M059J (cell line): Measurements from ENCODE around the gene ZNF410. TPM values are rescaled to one million over a fixed set of nuclear protein-coding genes. Genes with fewer than 3 reads are reported as not detected.

ENCODE experiments used
- DNase-seq: peaks from one replicate; pipeline ENCODE4 v3.0.0-alpha.2; 2012; ENCODE audit warnings: low read depth
- total RNA-seq: library from RNA; depleted of rRNA; stranded (reverse); fragments of >200 nt; shearing (Covaris generic); gene quantifications from 2 replicates; pipeline ENCODE4 v1.2.3, GENCODE V29; 2014; rRNA removed

Gene ZNF410
- total RNA-seq, 1 experiment from 2014 or later: 85.0 TPM

GRCh38 chr14:73949752-73950734 is 63.4 kb downstream of the ZNF410 start, which contains the start of the genes COQ6 and FAM161B:
Gene COQ6, plus strand, starts transcription at chr14:73950302. Its CDS starts 31 bp downstream, at chr14:73950333.
Gene FAM161B, minus strand, starts transcription at chr14:73950094. Its CDS starts 68 bp downstream, at chr14:73950026.
- DNase-seq: peak; percentile 97

GRCh38 chr14:73953731-73954130 is 67.1 kb downstream of the ZNF410 start:
- no peak for DNase-seq

- DNase-seq: no peak
These were observed 69.0 kb downstream of the ZNF410 start for GRCh38 chr14:73955674-73956073.

GRCh38 chr14:73958591-73958990 is 71.9 kb downstream of the ZNF410 start:
- DNase-seq: no peak

GRCh38 chr14:73961192-73961591 is 74.5 kb downstream of the ZNF410 start:
- DNase-seq: no peak

- DNase-seq: no peak
These were observed 78.6 kb downstream of the ZNF410 start for GRCh38 chr14:73965216-73965615.

GRCh38 chr14:73968885-73969284 is 82.2 kb downstream of the ZNF410 start:
- DNase-seq: no peak

- DNase-seq: no peak
These were observed 86.8 kb downstream of the ZNF410 start for GRCh38 chr14:73973497-73973896.

- DNase-seq: no peak
These were observed 89.5 kb downstream of the ZNF410 start for GRCh38 chr14:73976125-73976524.

GRCh38 chr14:73977896-73978295 is 91.2 kb downstream of the ZNF410 start:
- peak; percentile 17 for DNase-seq

Other genes with a start within 250 kb of the ZNF410 start
- 3.2 and 20.6 TPM in 2 replicates for gene DNAL1, start 241.9 kb upstream of the ZNF410 start, total RNA-seq
- 8.6 and 16.8 TPM in 2 replicates for gene PNMA1, start 172.5 kb upstream of the ZNF410 start, total RNA-seq
- 3.8 and 5.0 TPM in 2 replicates for gene PTGR2, start 35.0 kb upstream of the ZNF410 start, total RNA-seq
- gene FAM161B, start 63.2 kb downstream of the ZNF410 start, total RNA-seq: 2.0 and 4.0 TPM in 2 replicates
- gene COQ6, start 63.4 kb downstream of the ZNF410 start, total RNA-seq: 31.6 and 41.8 TPM in 2 replicates
- gene ENTPD5, start 132.4 kb downstream of the ZNF410 start, total RNA-seq: 5.5 and 10.8 TPM in 2 replicates
- 1.2 and 5.0 TPM in 2 replicates for gene BBOF1, start 132.5 kb downstream of the ZNF410 start, total RNA-seq
- gene ALDH6A1, start 197.6 kb downstream of the ZNF410 start, total RNA-seq: 8.9 and 18.0 TPM in 2 replicates
- gene LIN52, start 198.1 kb downstream of the ZNF410 start, total RNA-seq: 14.7 and 21.0 TPM in 2 replicates